ENCODE data around the gene CRB2.

DNA sequence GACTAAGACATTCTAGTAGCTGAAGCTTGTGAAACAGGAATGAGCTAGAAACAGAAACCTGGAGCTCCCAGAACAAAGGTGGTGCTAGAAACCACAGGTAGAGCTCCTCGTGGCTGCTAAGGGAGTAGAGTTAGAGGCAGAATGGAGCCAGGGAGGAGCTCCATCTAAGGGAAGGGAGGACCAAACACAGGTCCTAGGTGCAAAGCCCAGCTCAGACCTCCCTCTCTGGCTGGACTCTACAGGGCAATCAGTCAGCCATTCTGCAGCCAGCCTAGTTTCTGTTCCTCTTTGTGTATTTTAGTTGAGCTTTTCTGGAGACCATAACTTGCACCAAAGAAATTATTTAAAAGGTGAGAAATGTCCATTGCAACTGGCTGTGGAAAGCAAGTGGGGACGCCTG lies 70.4 kb downstream of the CRB2 start:
- TF ChIP-seq GATA2 (IDR thresholded peaks at IDR 0.05; ENCODE audit: low read depth, low read length) (no peak), GATA3 (IDR thresholded peaks at IDR 0.05; ENCODE audit: low read depth, low read length) (no peak)
